ENCODE data around the gene TRPM2. TPM values are rescaled to one million over a fixed set of nuclear protein-coding genes. Genes with fewer than 3 reads are reported as not detected.

TRPM2 gene
- polyA plus RNA-seq, 12 donors: 0.60 to 2.2 (median 1.4) TPM; not detected in 2

DNA sequence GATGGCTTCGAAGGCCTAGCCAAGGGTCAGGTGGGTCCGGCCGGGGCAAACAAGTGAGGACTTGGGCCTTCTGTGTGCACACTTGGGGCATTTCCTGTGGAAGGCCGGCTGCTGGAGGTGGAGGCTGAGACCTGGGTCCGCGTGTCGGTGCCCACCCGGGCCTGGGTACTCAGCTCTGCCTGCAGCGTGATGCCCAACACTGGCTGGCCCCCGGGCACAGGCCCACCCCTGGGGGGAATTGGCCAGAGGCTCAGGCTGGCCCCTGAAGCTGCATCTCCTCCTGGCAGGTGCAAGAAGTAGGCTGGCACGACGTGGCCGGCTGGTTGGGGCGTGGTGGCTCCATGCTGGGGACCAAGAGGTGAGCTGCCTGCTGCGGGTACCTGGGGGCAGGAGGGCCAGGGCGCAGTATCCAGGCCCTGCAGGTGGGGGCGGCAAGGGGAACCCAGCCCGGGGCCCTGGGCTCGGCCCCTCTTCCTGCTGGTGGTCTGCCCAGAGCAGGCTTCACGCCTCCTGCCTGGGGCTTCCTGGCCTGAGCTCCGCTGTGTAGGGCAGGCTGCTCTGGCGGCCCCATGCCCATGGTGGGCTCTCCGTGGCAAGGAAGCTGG is 31.5 kb upstream of the TRPM2 start:
- DNase-seq: no peak

DNA sequence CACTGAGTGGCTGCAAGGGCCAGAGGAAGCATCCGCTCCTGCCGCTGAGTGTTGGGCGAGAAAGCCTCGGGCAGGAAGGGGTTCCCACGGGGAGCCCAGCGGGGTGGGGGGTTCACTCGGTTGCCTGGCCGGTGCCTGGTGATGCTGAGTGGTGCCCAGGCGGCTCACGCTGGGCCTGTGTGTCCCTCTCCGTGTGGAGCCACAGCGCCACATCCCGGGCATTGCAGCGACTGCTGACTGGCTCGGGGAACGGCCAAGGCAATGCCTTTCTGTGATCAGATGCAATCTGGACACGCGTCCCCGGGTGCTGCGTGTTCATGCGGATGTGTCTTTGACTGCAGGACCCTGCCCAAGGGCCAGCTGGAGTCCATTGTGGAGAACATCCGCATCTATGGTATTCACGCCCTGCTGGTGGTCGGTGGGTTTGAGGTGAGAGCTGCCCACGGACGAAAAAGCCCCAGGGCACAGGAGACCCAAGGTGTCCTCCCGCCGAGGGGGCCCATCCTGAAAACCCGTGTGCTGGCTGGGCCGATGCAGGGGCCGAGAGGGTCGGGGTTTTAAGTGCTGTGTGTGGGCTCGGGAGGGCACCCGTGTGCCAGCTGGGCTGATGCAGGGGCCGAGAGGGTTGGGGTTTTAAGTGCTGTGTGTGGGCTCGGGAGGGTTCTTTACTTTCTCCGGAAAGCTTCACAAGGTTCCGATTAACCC is 30.6 kb upstream of the TRPM2 start:
- no peak for DNase-seq

DNA sequence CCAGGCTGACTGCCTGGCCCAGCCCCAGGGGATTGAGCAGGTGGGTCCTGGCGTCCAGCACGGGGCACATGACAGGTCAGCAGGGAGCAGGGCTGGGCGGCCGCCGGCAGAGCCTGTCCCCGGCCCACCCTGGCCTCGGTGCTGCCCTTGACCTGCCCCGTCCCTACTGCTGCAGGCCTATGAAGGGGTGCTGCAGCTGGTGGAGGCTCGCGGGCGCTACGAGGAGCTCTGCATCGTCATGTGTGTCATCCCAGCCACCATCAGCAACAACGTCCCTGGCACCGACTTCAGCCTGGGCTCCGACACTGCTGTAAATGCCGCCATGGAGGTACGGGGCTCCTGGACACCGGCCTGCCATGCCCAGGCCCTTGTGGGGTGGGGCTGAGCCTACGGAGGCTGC is 29.8 kb upstream of the TRPM2 start:
- no peak for DNase-seq

DNA sequence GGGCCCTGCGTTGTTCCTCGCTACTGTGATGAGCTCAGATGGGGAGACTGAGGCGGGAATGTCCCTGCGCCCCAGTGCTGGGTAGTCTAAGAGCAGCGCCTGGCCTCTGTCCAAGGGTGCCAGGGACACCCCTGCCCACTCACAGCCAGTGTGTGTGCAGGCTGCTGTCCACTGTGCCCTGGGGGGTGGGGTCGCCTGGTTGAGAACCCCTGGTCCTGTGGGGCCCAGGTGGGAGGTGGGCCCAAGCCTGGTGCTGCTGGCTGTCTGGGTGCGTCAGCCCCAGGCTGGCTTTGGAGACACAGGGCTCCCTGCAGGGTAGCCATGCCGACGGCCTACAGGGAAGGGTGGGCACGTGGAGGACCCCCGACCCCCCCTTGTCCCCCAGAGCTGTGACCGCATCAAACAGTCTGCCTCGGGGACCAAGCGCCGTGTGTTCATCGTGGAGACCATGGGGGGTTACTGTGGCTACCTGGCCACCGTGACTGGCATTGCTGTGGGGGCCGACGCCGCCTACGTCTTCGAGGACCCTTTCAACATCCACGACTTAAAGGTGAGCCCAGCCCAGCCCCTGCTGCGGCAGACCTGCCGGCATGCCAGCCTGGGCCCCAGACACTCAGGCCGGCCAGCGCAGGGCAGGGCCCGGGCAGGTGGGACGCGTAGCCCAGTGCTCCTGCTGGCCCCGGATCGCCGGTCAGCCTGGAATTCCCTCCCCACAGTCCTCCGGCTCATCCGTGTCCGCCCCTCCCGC is 29.1 kb upstream of the TRPM2 start:
- DNase-seq: no peak

DNA sequence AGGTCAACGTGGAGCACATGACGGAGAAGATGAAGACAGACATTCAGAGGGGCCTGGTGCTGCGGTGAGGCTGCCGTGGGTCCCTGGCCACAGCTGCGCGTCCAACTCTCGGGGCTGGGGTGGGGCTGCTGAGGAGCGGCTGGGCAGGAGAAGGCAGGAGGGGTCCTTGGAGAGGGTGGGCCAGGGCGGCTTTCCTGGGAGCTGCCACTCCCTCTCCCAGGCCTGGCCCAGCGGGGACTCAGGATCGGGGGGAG is 28.6 kb upstream of the TRPM2 start:
- DNase-seq: no peak

DNA sequence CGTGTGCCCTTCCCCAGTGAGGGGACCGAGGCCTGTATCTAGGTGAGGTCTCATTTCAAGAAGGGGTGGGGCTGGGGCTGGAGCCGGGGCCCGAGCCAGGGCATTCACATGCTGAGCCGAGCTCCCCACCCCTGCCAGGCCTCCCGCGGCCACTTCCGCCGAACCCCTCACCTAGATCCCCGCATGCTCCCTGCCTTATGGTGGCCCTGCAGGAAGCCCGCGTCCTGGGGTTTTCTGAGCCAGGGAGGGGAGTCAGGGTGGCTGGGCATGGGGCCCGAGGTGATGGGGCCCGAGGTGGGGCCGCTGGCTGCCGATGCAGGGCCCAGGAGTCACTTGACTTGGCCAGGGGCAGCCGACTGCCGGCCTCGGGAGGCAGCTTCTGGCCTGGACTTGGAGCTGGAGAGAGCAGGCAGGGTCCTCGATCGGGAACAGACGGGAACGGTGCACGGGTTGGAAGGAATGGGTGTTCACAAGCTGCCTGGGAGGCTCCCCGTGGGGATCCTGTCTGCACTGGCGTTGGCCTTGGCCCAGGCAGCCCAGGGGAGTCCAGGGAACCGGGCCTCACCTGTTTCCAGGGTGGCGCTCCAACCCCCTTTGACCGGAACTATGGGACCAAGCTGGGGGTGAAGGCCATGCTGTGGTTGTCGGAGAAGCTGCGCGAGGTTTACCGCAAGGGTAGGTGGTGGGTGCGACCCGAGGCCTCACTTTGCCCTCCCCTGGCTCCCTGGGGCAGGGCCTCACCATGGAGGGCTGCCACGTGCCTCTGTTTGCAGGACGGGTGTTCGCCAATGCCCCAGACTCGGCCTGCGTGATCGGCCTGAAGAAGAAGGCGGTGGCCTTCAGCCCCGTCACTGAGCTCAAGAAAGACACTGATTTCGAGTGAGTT is 27.8 kb upstream of the TRPM2 start:
- no peak for DNase-seq

DNA sequence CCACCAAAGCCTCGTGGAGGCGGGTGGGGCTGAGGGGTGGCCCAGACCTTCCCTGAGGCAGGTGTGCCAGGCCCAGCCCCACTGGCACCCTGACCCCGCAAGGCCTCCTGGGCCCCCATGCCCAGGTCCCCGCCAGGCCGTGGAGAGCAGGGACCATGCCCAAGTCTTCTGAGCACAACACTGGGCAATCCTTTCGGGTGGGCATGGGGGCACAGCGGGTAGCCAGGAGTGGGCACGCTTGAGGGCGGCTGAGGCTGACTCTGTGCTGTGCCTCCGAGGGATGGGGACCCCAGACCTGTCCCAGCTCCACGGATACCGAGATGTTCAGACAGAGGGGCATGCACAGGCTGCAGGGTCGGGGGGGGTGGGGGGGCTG is 27.2 kb upstream of the TRPM2 start:
- DNase-seq: no peak

DNA sequence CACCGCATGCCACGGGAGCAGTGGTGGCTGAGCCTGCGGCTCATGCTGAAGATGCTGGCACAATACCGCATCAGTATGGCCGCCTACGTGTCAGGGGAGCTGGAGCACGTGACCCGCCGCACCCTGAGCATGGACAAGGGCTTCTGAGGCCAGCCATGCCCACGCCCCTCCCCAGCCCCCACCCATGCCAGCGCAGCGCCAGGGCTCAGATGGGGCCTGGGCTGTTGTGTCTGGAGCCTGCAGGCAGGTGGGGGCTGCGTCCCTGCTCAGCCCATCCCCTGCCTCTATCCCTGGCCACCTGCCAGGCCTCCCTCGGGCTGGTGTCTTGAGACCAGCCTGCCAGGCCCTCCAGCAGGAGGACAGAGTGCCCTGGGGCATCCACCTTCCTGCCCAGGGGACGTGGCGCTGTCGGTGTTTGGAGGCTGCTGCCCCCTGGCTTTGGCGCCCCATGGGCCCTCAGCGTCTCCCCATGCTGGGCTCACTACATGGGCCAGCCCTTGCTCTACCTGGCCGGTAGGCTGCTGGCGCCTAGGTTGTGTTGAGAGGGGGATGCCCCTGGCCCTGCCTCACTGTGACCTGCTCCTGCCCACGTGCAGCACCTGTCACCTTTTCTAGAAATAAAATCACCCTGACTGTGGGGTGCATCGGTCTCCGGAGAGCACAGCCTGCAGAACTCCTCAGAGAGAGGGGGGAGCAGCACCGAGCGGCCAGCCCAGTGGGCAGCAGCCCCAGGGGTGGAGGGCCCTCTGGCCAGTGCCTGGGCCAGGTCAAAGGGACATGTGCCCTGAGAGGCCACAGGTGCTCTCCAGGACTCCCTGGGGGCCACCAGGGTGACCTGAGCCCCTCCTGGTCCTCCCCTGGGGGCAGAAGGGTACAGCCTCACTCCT is 26.5 kb upstream of the TRPM2 start:
- no peak for DNase-seq

DNA sequence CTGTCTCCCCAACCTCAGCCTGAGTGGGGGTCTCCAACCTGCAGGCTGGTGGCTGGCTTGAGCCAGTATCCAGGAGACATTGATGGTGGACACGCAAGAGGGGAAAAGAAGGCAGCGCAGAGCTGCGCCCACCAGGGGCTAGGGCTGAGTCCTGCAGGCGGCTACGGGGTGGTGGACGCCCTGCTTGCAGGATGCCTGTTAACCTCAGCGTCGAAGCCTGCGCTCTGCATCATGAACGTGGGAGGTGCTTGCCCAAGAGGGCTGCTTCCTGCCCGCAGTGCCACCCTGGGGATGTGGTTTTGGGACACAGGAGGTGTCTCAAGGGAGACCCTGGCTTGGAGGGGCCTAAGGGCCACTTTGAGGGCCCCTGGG is 25.8 kb upstream of the TRPM2 start:
- DNase-seq: no peak

DNA sequence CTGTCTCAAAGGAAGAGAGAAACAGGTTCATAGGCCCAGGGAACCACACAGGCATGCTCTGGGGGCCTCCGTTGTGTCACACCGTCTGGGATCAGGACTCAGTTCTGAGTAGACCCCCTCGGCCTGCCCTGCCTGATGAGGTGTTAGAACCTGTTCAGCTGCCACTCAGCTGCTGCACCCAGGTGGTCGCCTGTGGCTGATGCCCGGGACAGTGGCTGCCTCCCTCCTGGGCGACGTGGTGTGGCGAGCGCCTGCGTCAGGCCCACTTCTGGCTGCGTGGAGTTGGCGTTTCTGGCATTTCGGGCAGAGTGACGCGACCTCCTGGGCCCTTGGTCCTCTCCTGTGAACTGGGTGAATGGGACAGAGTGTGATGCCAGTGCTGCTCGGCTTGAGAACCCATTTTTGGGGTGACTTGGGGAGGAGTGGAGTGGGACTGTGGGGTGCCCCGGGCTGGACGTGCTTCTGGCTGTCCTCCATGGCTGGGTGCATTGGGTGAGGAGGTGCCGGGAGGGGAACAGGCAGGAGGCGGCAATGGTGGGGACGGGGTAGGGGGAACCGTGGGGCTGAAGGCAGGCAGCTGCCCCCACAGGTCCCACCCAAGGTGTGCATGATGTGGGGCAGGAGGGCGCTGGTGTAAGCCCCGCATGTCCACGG is 25.1 kb upstream of the TRPM2 start:
- no peak for DNase-seq

DNA sequence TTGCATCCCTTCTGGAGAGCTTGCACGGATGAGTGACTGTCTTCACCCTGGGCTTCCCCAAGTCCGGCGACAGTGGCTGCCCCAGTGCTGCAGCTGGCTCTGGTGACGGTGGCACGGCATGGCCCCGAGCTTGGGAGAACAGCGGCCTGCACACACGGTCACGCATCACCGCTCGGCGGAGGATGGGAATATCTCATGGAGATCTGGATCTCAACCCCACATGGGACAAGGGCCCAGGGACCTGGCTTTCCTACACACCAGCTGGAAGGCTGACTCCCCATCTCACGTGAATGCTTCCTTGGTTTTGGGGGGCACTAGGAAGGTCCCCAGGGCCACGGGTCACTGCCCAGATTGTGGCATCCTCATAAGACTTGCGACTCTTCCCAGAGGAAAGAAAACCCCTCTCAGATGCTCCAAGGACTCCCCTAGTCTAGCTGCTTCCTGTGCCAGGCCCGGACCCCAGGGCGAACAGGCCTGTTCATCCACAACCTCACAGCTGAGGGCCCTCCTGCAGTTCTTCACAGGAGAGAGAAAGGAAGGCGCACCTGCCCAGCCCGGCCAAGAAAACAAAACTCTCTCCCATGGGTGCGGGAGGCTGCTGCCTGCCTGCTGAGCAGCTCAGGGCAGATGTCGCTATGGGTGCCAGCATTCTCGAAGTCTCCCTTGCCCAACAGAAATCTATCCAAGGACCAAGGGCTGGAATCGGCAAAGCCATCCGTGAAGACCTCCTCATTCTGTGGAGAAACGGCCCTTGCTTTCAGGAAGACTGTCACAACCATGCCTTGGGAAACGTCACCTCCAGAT is 24.1 kb upstream of the TRPM2 start:
- no peak for DNase-seq

DNA sequence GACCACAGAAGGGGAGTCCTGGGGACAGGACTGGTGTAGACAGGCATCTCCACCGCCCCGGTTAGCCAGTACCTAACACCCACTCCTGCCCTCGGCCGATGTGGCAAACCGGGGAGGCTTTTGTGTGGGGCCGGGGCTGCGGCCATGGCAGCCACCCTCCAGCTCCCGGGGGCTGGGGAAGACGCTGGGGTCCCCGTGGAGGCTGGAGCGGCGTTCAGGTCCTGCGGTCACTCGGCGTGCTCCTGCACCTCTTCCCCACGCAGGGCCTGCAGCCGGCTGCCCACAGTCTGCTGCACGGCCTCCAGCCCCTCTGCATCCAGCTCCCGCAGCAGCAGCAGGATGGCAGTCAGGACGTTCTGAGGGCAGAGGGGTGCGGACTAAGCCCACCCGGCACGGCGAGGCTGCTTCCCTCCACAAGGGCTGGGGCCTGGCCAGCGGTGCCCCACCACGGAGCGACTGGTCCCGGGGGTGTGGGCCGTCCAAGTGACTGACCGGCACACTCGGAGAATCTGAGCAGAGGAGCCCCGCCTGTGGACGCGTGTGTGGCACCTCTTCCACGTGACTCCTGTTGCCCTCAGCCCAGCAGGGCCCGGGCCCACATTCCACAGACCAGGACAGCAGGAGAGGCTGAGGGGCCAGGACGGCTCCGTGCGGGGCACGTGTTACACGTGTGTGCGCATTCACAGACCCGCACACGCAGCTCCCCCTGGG is 23.3 kb upstream of the TRPM2 start:
- DNase-seq: no peak

DNA sequence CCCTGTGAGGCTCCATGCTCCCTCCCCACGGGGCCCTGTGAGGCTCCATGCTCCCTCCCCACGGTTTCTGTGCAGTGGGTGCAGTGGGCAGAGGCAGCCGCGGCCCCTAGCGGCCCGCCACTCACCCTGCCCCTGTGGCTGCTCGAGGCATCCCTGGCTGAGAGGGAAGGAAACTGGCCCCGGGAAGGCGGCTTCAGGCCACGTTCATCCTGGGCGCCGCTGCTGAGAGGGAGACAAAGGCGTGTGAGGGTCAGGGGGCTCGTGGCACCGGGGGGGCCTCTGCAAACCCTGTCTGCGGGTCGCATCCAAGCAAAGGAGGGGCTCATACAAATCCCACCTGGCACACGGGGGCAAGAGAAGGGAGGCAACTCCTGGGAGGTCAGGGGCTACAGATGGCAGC is 22.7 kb upstream of the TRPM2 start:
- DNase-seq: no peak

DNA sequence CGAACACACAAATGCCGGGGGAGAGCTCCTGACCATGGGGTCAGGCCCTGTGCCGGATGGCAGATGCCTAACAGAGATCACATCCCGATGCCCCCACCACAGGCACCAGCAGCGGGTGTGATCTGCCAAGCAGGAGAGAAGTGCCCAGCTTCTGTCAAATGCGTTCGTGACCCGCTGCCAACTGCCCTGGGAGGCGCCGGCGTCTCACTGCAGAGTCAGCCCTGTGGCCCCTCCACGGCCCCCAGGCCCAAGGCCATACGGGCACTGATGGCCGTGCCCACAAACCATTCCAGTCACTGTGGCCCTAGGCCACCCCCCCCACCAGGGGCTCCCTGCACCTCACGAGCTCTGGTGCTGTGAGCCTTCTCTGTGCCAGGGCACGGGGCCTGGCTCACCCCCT is 22.2 kb upstream of the TRPM2 start:
- DNase-seq: no peak

DNA sequence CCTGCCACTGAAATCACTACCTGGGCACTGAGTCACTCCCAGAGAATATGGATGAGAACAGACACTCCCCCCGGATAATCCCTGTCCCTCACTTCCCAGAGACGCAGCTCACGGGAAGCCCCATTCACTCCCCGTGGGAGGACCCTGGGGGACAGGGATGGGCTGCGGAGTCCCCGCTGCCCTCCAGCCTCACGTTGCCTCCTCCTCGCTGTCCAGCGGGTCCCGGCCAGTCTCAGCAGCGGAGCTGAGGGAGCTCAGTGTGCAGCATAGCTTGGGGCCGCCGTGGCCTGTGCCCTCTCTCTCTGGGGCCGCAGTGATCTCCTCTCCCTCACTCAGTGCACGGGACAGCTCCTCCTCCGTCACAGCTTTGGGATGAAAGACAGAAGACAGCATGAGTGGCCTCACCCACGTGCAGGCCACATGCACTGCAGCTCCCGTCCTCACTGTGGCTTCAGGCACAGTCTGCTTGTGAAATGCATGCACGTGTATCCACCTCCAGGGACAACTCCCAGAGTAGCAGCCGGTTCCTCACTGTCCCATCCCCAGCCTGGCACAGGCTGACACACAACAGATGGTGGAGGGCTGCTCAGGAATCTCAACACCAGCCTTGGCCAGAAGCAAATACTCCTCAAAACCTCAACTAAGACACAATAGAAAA is 21.6 kb upstream of the TRPM2 start:
- DNase-seq: no peak

DNA sequence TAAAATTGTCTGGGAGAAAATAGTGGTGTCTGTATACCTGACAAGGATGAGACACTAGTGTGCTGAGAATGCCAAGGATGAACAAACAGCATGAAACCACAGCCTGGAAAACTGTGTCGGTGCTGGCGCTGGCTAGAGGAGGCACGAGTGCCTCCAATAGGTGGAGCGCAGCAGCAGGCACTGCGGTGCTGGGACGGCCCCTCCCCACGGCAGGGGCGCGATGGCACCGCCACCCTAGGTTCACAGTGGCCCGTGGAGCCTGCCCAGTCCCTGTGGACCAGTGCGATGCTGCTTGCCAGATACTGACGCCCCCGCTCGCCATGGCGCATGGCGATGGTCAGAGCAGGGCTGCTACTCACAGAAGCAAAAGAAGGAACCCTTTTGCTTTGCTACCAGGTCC is 21.0 kb upstream of the TRPM2 start:
- DNase-seq: no peak

DNA sequence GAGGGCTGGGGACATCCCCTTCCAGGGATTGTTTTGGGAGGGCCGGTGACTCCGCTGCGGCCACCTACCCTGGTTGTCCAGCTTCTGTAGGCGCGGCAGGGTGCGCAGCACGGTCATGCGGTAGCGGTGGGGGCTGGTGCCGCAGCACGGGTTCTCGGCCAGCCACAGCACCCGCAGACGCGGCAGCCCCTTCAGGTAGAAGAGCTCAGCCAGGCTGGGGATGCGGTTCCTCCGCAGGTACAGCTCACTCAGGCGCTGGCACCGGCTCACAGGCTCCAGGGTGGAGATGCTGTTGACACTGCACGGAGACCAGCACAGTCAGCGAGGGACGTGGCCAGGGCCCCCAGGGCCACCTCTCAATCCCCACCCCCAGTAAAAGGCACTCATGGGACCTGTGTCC is 20.5 kb upstream of the TRPM2 start:
- DNase-seq: no peak

DNA sequence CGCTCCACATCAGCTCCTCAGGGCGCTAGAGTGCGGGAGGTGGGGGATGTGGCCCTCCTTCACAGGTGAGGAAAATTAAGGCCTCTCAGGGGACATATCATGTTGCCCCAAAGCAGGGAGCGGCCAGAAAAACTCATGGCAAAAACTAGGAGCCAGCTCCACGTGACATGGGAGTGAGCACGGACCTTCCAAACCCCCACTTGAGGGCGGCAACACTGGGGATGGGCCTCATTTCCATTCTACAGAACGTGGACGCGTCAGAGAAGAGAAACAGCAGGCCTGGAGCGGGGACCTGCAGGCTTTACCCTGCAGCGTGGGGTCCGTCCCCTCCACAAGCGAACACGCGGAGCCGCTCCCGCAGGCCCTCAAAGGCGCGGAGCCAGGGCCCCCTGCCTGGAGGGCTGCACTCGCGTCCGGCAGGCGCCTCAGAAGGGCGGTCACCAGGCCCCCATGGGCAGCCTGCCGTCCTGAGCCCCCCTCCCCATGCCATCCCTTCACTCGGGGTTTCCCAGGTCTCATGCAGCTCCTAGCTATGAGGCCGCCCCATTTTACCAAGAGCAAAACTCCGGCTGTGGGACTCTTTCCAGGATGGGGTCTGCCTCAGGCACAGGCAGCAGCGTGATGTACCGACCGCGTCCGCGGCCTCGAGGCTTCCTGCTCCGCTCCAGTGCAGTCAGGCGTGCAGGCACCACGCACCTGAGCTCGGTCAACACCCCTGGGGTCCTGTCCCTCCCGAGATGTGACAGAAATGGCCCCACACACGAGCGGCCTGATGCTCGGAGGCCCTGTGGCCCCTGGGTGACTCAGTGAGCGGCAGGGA is 19.7 kb upstream of the TRPM2 start:
- no peak for DNase-seq
